ENCODE results near the gene ZNF554. TPM values are rescaled to one million over a fixed set of nuclear protein-coding genes. Genes with fewer than 3 reads are reported as not detected.

ZNF554 gene
- total and polyA plus RNA-seq, 2 experiments from 2014 or later: 2.0 to 7.5 TPM

DNA sequence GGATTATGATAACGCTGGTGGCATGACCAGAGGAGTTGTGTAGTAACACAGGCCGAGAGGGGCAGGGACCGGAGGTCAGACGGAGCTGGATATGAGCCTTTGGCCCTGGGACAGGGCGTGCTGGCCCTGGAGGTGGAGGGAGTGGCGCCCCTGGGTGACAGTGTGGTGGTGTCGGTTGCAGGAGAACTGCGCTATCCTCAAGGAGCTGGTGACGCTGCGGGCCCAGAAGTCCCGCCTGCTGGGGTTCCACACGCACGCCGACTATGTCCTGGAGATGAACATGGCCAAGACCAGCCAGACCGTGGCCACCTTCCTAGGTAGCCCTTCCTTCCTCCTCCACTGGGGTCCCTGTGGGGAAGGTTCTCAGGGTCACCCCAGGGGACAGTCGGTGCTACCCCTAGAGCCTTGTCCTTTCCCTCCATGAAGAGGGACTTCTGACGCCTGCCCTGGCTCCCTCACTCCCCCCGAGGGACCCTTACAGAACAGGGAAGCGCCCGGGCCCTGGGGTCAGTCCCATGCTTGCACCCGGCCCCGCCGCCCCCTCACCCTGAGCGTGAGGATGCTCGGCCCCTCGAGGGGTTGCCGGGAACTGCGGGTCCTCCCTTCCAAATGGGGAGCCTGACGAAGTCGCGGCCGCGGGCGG lies 12.8 kb upstream of the ZNF554 start (continued):
- TF ChIP-seq, protein P1, sequence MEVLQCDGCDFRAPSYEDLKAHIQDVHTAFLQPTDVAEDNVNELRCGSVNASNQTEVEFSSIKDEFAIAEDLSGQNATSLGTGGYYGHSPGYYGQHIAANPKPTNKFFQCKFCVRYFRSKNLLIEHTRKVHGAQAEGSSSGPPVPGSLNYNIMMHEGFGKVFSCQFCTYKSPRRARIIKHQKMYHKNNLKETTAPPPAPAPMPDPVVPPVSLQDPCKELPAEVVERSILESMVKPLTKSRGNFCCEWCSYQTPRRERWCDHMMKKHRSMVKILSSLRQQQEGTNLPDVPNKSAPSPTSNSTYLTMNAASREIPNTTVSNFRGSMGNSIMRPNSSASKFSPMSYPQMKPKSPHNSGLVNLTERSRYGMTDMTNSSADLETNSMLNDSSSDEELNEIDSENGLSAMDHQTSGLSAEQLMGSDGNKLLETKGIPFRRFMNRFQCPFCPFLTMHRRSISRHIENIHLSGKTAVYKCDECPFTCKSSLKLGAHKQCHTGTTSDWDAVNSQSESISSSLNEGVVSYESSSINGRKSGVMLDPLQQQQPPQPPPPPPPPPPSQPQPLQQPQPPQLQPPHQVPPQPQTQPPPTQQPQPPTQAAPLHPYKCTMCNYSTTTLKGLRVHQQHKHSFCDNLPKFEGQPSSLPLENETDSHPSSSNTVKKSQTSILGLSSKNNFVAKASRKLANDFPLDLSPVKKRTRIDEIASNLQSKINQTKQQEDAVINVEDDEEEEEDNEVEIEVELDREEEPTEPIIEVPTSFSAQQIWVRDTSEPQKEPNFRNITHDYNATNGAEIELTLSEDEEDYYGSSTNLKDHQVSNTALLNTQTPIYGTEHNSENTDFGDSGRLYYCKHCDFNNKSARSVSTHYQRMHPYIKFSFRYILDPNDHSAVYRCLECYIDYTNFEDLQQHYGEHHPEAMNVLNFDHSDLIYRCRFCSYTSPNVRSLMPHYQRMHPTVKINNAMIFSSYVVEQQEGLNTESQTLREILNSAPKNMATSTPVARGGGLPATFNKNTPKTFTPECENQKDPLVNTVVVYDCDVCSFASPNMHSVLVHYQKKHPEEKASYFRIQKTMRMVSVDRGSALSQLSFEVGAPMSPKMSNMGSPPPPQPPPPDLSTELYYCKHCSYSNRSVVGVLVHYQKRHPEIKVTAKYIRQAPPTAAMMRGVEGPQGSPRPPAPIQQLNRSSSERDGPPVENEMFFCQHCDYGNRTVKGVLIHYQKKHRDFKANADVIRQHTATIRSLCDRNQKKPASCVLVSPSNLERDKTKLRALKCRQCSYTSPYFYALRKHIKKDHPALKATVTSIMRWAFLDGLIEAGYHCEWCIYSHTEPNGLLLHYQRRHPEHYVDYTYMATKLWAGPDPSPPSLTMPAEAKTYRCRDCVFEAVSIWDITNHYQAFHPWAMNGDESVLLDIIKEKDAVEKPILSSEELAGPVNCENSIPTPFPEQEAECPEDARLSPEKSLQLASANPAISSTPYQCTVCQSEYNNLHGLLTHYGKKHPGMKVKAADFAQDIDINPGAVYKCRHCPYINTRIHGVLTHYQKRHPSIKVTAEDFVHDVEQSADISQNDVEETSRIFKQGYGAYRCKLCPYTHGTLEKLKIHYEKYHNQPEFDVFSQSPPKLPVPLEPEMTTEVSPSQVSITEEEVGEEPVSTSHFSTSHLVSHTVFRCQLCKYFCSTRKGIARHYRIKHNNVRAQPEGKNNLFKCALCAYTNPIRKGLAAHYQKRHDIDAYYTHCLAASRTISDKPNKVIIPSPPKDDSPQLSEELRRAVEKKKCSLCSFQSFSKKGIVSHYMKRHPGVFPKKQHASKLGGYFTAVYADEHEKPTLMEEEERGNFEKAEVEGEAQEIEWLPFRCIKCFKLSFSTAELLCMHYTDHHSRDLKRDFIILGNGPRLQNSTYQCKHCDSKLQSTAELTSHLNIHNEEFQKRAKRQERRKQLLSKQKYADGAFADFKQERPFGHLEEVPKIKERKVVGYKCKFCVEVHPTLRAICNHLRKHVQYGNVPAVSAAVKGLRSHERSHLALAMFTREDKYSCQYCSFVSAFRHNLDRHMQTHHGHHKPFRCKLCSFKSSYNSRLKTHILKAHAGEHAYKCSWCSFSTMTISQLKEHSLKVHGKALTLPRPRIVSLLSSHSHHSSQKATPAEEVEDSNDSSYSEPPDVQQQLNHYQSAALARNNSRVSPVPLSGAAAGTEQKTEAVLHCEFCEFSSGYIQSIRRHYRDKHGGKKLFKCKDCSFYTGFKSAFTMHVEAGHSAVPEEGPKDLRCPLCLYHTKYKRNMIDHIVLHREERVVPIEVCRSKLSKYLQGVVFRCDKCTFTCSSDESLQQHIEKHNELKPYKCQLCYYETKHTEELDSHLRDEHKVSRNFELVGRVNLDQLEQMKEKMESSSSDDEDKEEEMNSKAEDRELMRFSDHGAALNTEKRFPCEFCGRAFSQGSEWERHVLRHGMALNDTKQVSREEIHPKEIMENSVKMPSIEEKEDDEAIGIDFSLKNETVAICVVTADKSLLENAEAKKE (CRISPR knock-in tag; IDR thresholded peaks at IDR 0.05): no peak
- no peak for TF ChIP-seq EZH2 (IDR thresholded peaks at IDR 0.05; ENCODE audit: low read depth, unreplicated experiment)

DNA sequence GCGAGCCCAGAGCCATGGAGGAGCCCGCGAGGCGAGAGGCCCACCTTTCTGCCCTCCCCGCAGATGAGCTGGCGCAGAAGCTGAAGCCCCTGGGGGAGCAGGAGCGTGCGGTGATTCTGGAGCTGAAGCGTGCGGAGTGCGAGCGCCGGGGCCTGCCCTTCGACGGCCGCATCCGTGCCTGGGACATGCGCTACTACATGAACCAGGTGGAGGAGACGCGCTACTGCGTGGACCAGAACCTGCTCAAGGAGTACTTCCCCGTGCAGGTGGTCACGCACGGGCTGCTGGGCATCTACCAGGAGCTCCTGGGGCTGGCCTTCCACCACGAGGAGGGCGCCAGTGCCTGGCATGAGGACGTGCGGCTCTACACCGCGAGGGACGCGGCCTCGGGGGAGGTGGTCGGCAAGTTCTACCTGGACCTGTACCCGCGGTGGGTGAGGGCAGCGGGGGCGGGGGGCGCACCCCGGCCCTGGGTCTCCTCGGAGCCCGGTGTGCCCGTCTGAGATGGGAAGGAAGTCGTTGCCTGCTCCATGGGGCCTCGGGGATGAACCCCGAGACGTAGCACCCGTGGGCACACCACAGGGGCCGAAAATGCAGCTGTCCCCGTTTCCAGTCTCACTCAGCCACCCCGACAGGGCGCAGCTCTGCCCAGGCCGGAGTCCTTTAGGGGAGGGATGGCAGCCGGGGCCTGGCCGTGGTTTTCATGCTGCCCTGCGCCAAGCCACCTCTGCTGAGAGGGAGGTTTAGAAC lies 12.1 kb upstream of the ZNF554 start:
- no peak overlapping the region for H3K27ac Mint-ChIP-seq
- no peaks in the 10 kb centered on the region; the same call in 1 of the 2 replicates for H4K20me1 ChIP-seq (replicated peaks; ENCODE audit: insufficient read depth)
- H3K4me2 ChIP-seq: no peak overlapping the region
- H3K9me2 ChIP-seq (ENCODE audit: insufficient read depth): no peaks in the 10 kb centered on the region
- H3K27ac ChIP-seq (ENCODE audit: low read depth): no peak overlapping the region
- ATAC-seq (no peak), DNase-seq (ENCODE audit: low spot score) (no peak)
- H3K9me3 Mint-ChIP-seq: no peaks in the 10 kb centered on the region; the same call in 2 of the 3 replicates
- peaks cover 3% of the 10 kb centered on the region; the same call in 1 of the 2 replicates for H3K79me2 ChIP-seq (replicated peaks; ENCODE audit: insufficient read depth)
- no peak for TF ChIP-seq JUNB (IDR thresholded peaks at IDR 0.05; ENCODE audit: unreplicated experiment)
- TF ChIP-seq, protein P2, sequence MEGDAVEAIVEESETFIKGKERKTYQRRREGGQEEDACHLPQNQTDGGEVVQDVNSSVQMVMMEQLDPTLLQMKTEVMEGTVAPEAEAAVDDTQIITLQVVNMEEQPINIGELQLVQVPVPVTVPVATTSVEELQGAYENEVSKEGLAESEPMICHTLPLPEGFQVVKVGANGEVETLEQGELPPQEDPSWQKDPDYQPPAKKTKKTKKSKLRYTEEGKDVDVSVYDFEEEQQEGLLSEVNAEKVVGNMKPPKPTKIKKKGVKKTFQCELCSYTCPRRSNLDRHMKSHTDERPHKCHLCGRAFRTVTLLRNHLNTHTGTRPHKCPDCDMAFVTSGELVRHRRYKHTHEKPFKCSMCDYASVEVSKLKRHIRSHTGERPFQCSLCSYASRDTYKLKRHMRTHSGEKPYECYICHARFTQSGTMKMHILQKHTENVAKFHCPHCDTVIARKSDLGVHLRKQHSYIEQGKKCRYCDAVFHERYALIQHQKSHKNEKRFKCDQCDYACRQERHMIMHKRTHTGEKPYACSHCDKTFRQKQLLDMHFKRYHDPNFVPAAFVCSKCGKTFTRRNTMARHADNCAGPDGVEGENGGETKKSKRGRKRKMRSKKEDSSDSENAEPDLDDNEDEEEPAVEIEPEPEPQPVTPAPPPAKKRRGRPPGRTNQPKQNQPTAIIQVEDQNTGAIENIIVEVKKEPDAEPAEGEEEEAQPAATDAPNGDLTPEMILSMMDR (conservative IDR thresholded peaks at IDR 0.05; ENCODE audit: low read depth in 2 of 2): no peak
- H3F3A ChIP-seq (replicated peaks; ENCODE audit: low read depth): no peaks in the 10 kb centered on the region
- no peak overlapping the region for H3K4me3 Mint-ChIP-seq
- H2AFZ ChIP-seq: no peak overlapping the region
- no peaks in the 10 kb centered on the region for H3K4me1 ChIP-seq (ENCODE audit: insufficient read depth)
- H3K4me1 Mint-ChIP-seq: no peaks in the 10 kb centered on the region
- H3K27me3 Mint-ChIP-seq (ENCODE audit: insufficient read depth, low read depth, poor library complexity): peaks cover 9% of the 10 kb centered on the region
- H3K4me3 ChIP-seq: no peak overlapping the region
- peaks cover 37% of the 10 kb centered on the region for H3K36me3 Mint-ChIP-seq (ENCODE audit: low read depth)
- H3K27me3 ChIP-seq (ENCODE audit: insufficient read depth): no peaks in the 10 kb centered on the region
- H3K36me3 ChIP-seq (ENCODE audit: insufficient read depth): no peaks in the 10 kb centered on the region; the same call in 1 of the 2 replicates

All from GM23338 (cell line).